M059J (cell line): ENCODE results near the gene CYFIP2. TPM values are rescaled to one million over a fixed set of nuclear protein-coding genes. Genes with fewer than 3 reads are reported as not detected.

Experiments used
- DNase-seq: peaks from one replicate; pipeline ENCODE4 v3.0.0-alpha.2; 2012; ENCODE audit warnings: low read depth
- total RNA-seq: library from RNA; depleted of rRNA; stranded (reverse); fragments of >200 nt; shearing (Covaris generic); gene quantifications from 2 replicates; pipeline ENCODE4 v1.2.3, GENCODE V29; 2014

CYFIP2 gene
- total RNA-seq, 1 experiment from 2014 or later: 0.39 TPM

- DNase-seq: peak; percentile 35
Observed at GRCh38 chr5:157358871-157359270, 92.9 kb downstream of the CYFIP2 start.

GRCh38 chr5:157359356-157360055 is 93.6 kb downstream of the CYFIP2 start:
- no peak for DNase-seq

- DNase-seq: peak; percentile 18
Observed at GRCh38 chr5:157362012-157362411, 96.1 kb downstream of the CYFIP2 start.

GRCh38 chr5:157362502-157362901 is 96.6 kb downstream of the CYFIP2 start:
- DNase-seq: no peak

GRCh38 chr5:157362982-157363381 is 97.1 kb downstream of the CYFIP2 start:
- no peak for DNase-seq

- no peak for DNase-seq
Observed at GRCh38 chr5:157365732-157366131, 99.8 kb downstream of the CYFIP2 start.

- peak; percentile 64 for DNase-seq
Observed at GRCh38 chr5:157366741-157367674, 101.1 kb downstream of the CYFIP2 start.

- no peak for DNase-seq
Observed at GRCh38 chr5:157369507-157369906, 103.6 kb downstream of the CYFIP2 start.

- peak; percentile 65 for DNase-seq
Observed at GRCh38 chr5:157370967-157371366, 105.0 kb downstream of the CYFIP2 start.

- DNase-seq: peak; percentile 39
Observed at GRCh38 chr5:157371655-157372471, 105.9 kb downstream of the CYFIP2 start.

- DNase-seq: no peak
Observed at GRCh38 chr5:157372472-157372822, 106.5 kb downstream of the CYFIP2 start.

GRCh38 chr5:157378509-157378908 is 112.6 kb downstream of the CYFIP2 start:
- no peak for DNase-seq

GRCh38 chr5:157379983-157380382 is 114.1 kb downstream of the CYFIP2 start:
- no peak for DNase-seq

GRCh38 chr5:157381746-157382145 is 115.8 kb downstream of the CYFIP2 start:
- no peak for DNase-seq

GRCh38 chr5:157382996-157383800 is 117.3 kb downstream of the CYFIP2 start:
- no peak for DNase-seq

GRCh38 chr5:157384971-157385709 is 119.2 kb downstream of the CYFIP2 start:
- DNase-seq: peak; percentile 99

GRCh38 chr5:157387041-157387563 is 121.2 kb downstream of the CYFIP2 start:
- DNase-seq: no peak

- peak; percentile 95 for DNase-seq
Observed at GRCh38 chr5:157387683-157388093, 121.8 kb downstream of the CYFIP2 start.

GRCh38 chr5:157388111-157388710 is 122.3 kb downstream of the CYFIP2 start:
- DNase-seq: no peak

- no peak for DNase-seq
Observed at GRCh38 chr5:157389103-157389502, 123.2 kb downstream of the CYFIP2 start.
